Pancreas (tissue), 10 donors: Measurements from ENCODE around the gene COX5A. TPM values are rescaled to one million over a fixed set of nuclear protein-coding genes. Genes with fewer than 3 reads are reported as not detected.
A peak's percentile ranks its signal among the peaks of the same experiment; 100 is the strongest.

Experiments used
- ATAC-seq, 4 donors: fragments of 200-7000 bp; cut with Tn5 transposase; one replicate each; pipeline versions ENCODE4 v1.8.0 to v1.9.1; 2020; ENCODE audit warnings: mild to moderate bottlenecking in 4 of 4, moderate library complexity in 4 of 4
- DNase-seq, 6 donors: peaks; one replicate each; pipeline ENCODE4 v3.0.0-alpha.2; 2020
- FAIRE-seq: peaks from 2 replicates; lab custom pipeline; 2012; peaks lifted over from hg19 to GRCh38; lab: Jason Lieb, UNC
- H3K27ac ChIP-seq, 4 donors: fragments of 200-600 bp; sonication (generic); 1 replicate in 3 of 4; 2 replicates in 1 of 4; pipeline versions ENCODE4 v1.5.0 to v1.8.0; 2020
- H3K27me3 ChIP-seq, 4 donors: fragments of 200-600 bp; one replicate each; pipeline ENCODE4 v1.8.0; 2021
- H3K36me3 ChIP-seq, 3 donors: fragments of 200-600 bp; sonication (generic) in 1 of 3; one replicate each; pipeline versions ENCODE4 v1.5.0 to v1.8.0; 2020 to 2021
- H3K4me1 ChIP-seq, 3 donors: fragments of 200-600 bp; one replicate each; pipeline ENCODE4 v1.8.0; 2021
- H3K4me3 ChIP-seq, 4 donors: fragments of 200-600 bp; sonication (generic) in 2 of 4; one replicate each; pipeline versions ENCODE4 v1.5.0 to v1.8.0; 2020 to 2021
- H3K9me3 ChIP-seq, 4 donors: fragments of 200-600 bp; one replicate each; pipeline ENCODE4 v1.8.0; 2021
- CTCF ChIP-seq, 4 donors: fragments of 200-600 bp; sonication (generic) in 3 of 4; IDR thresholded peaks; one replicate each; pipeline versions ENCODE4 v1.5.0 to v1.8.0; 2021; ENCODE audit warnings: antibody characterized with exemption in 4 of 4
- WGBS, 2 donors: extraction: QIAGEN DNeasy Blood & Tissue Kit; methylation state at CpG; one replicate each; pipeline ENCODE4 v1.1.7; 2013; 5-methylcytosine and 5-hydroxymethylcytosine counted together
- intact Hi-C, 3 donors: fragments of 100-400 bp; cut with DNase I; formaldehyde crosslinking; loops; one replicate each; pipeline versions ENCODE4 v1.11.1 to v1.14.2; 2022
- polyA plus RNA-seq, 2 donors: library from polyadenylated mRNA; stranded (reverse); fragments of 200-250 nt; gene quantifications; one replicate each; pipeline ENCODE4 v1.2.3, GENCODE V29; 2013
- total RNA-seq, 6 donors: library from RNA; stranded (reverse); fragmentation: NEBNext Ultra II Directional in 4 of 6; extraction: Animal tissue kit (Norgen Biotek cat#: 25700) in 4 of 6; gene quantifications; one replicate each; pipeline versions ENCODE4 v1.2.1 to v1.2.4, GENCODE V29; 2021 to 2023
- donor health status: healthy with polysubstance abuse.
- donor health status: DM: no; HTN: no; CAD: no; lungs with moderate emphysema.
- donor health status: DM: no; HTN: no; CAD: no.
- donor health status: control.
- donor health status: control.
- donor health status: Bipolar disorder and iron deficiency.
- donor health status: DM: yes; HTN: yes; CAD: no.
- donor health status: DM: no; HTN: no; CAD: no.
- donor health status: DM: no; HTN: no; CAD: no.
- donor health status: DM: yes; HTN: yes; CAD: no.

The COX5A gene
- total and polyA plus RNA-seq, 8 donors = 76.4 to 127 (median 92.7) TPM

GRCh38 chr15:74959586-74959939 is 21.7 kb upstream of the COX5A start:
- H3K27ac ChIP-seq = no peak overlapping the region
- intact Hi-C loops = loop anchor here in 2 of 3 donors (10.0 kb wide), 2 partner anchors 245 to 325 kb away; partner anchors contain the start of gene C15orf39 (in 1 of the 2)
- DNase-seq (no peak), ATAC-seq (no peak), FAIRE-seq (no peak)
- H3K4me1 ChIP-seq = peaks cover 5 to 16% (median 8%) of the 10 kb centered on the region in 3 donors
- TF ChIP-seq CTCF (IDR thresholded peaks at IDR 0.05) = no peak
- H3K27me3 ChIP-seq = no peaks in the 10 kb centered on the region
- H3K9me3 ChIP-seq = no peaks in the 10 kb centered on the region
- H3K36me3 ChIP-seq = no peaks in the 10 kb centered on the region
- whole genome bisulfite sequencing, 2 donors = 42 to 47% methylated on average over 8 of the region's 8 CpGs
- peak overlapping the region in 1 of 4 donors; percentile 80 for H3K4me3 ChIP-seq

GRCh38 chr15:74958908-74959585 is 21.2 kb upstream of the COX5A start:
- DNase-seq (peak in 3 of 6 donors; percentile 21 to 61 (median 22)), FAIRE-seq (no peak), ATAC-seq (no peak)
- 15 to 24% methylated on average over 47 of the region's 47 CpGs for WGBS, 2 donors
- no peak for TF ChIP-seq CTCF (IDR thresholded peaks at IDR 0.05)
- H3K9me3 ChIP-seq = no peaks in the 10 kb centered on the region
- no peaks in the 10 kb centered on the region for H3K27me3 ChIP-seq
- H3K4me3 ChIP-seq = peak overlapping the region; percentile 59 to 80 (median 70)
- H3K4me1 ChIP-seq = peaks cover 5 to 16% (median 12%) of the 10 kb centered on the region in 3 donors
- peak overlapping the region in 2 of 4 donors; percentile 87 to 91 for H3K27ac ChIP-seq
- H3K36me3 ChIP-seq = no peaks in the 10 kb centered on the region
- intact Hi-C loops = loop anchor here in 2 of 3 donors (10.0 kb wide), 2 partner anchors 246 to 324 kb away; partner anchors contain the start of gene C15orf39 (in 1 of the 2)

GRCh38 chr15:74958320-74958907 is 20.5 kb upstream of the COX5A start:
- H3K27me3 ChIP-seq = no peaks in the 10 kb centered on the region
- H3K4me1 ChIP-seq = peaks cover 5 to 16% (median 12%) of the 10 kb centered on the region in 3 donors
- FAIRE-seq = no peak
- ATAC-seq = peak; percentile 47 to 74 (median 58)
- 1 to 2% methylated on average over 28 of the region's 28 CpGs for WGBS, 2 donors
- TF ChIP-seq CTCF (IDR thresholded peaks at IDR 0.05) = peak in 3 of 4 donors; percentile 11 to 22 (median 12)
- no peaks in the 10 kb centered on the region for H3K36me3 ChIP-seq
- DNase-seq = peak; percentile 73 to 86 (median 78)
- peak overlapping the region in 2 of 4 donors; percentile 87 to 91 for H3K27ac ChIP-seq
- peak overlapping the region; percentile 59 to 80 (median 70) for H3K4me3 ChIP-seq
- H3K9me3 ChIP-seq = no peaks in the 10 kb centered on the region
- intact Hi-C loops = loop anchor here in 2 of 3 donors (10.0 kb wide), 2 partner anchors 246 to 324 kb away; partner anchors contain the start of gene C15orf39 (in 1 of the 2)

GRCh38 chr15:74957476-74958035 is 19.7 kb upstream of the COX5A start:
- Histone ChIP-seq H3K27me3 (no peaks in the 10 kb centered on the region), H3K4me3 (peak overlapping the region; percentile 59 to 80 (median 70)), H3K9me3 (no peaks in the 10 kb centered on the region), H3K4me1 (peaks cover 5 to 16% (median 12%) of the 10 kb centered on the region in 3 donors), H3K36me3 (no peaks in the 10 kb centered on the region), H3K27ac (peak overlapping the region; percentile 65 to 91 (median 79))
- ATAC-seq (no peak), FAIRE-seq (no peak), DNase-seq (peak in 1 of 6 donors; percentile 57)
- intact Hi-C loops = loop anchor here in 2 of 3 donors (10.0 kb wide), 2 partner anchors 247 to 323 kb away; partner anchors contain the start of gene C15orf39 (in 1 of the 2)
- TF ChIP-seq CTCF (IDR thresholded peaks at IDR 0.05) = no peak
- WGBS, 2 donors = 3% methylated on average over 28 of the region's 28 CpGs
